ENCODE results near the gene TGFB1I1. TPM values are rescaled to one million over a fixed set of nuclear protein-coding genes. Genes with fewer than 3 reads are reported as not detected.

The TGFB1I1 gene
- total and polyA plus RNA-seq, 2 of the 13 experiments (the other 11 are each of a cell fraction or from before 2014, with no cell fraction given): 0.80 to 2.9 TPM

GRCh38 chr16:31474173-31474714, 2.3 kb downstream of the TGFB1I1 start:
- H3K9ac ChIP-seq (ENCODE audit: insufficient read depth, low read depth, low read length): no peak overlapping the region
- ChIA-PET POLR2A (interaction anchor here (1.3 to 5.0 kb wide), 2 partner anchors 13 to 16 kb away, joined by 3 to 110 read pairs; partner anchors contain the start of gene ARMC5), CTCF (ENCODE audit: low intra/inter-chr PET ratio, low total read pairs) (no interaction called here)
- no peak overlapping the region for H2AFZ ChIP-seq (ENCODE audit: low read length)
- no peaks in the 10 kb centered on the region for H3K79me2 ChIP-seq (ENCODE audit: insufficient read depth, low read length)
- H4K20me1 ChIP-seq (ENCODE audit: insufficient read depth, low read length): no peaks in the 10 kb centered on the region
- no peak overlapping the region for H3K4me2 ChIP-seq (ENCODE audit: low read depth, low read length)
- FAIRE-seq (no peak), ATAC-seq (no peak), DNase-seq (ENCODE audit: low spot score) (no peak)
- no peaks in the 10 kb centered on the region for H3K9me3 ChIP-seq (ENCODE audit: low read length)
- no peak overlapping the region for H3K4me3 ChIP-seq (replicated peaks in 1 of 3; ENCODE audit: insufficient read depth in 1 of 3, low read depth in 2 of 3, low read length in 3 of 3)
- no TSS peak for BruUV-seq (replicated peaks)
- no peak overlapping the region for H3K27ac ChIP-seq (ENCODE audit: extremely low read length, insufficient read depth, low read length)
- H3K4me1 ChIP-seq (ENCODE audit: insufficient read depth, low read length): peaks cover 64% of the 10 kb centered on the region
- intact Hi-C loops (cut with micrococcal nuclease; ENCODE audit: unreplicated experiment): no loop called here
- in situ Hi-C loops (cut with HindIII; ENCODE audit: extremely low pct_ligation_motif_present, low pct_unique_long_range_greater_than_20kb): no loop called here
- H3K36me3 ChIP-seq (replicated peaks in 1 of 2; ENCODE audit: control insufficient read depth in 1 of 2, insufficient read depth in 2 of 2, low read length in 2 of 2): no peaks in the 10 kb centered on the region
- H3K27me3 ChIP-seq (ENCODE audit: control insufficient read depth in 1 of 2, insufficient read depth in 2 of 2, low read length in 2 of 2): peaks cover 0 to 7% of the 10 kb centered on the region in 2 experiments; a peak in 1 of 5 replicates
- TF ChIP-seq SMC3 (IDR thresholded peaks at IDR 0.05; ENCODE audit: low read length) (peak; percentile 8; the same call in 1 of the 2 replicates), GPBP1L1 (CRISPR knock-in tag; IDR thresholded peaks at IDR 0.05) (no peak), LCORL (IDR thresholded peaks at IDR 0.05) (no peak), LCORL (CRISPR knock-in tag; IDR thresholded peaks at IDR 0.05) (no peak), ZKSCAN8 (CRISPR knock-in tag; IDR thresholded peaks at IDR 0.05; ENCODE audit: borderline replicate concordance) (no peak), AGO1 (IDR thresholded peaks at IDR 0.05; ENCODE audit: low read depth, low read length, poor library complexity, severe bottlenecking) (peak; percentile 64), NFYC (CRISPR knock-in tag; IDR thresholded peaks at IDR 0.05) (no peak), HIVEP1 (CRISPR knock-in tag; IDR thresholded peaks at IDR 0.05) (0 out of 2 replicates have a peak, but pooled peaks have one; percentile 46), KLF15 (CRISPR knock-in tag; IDR thresholded peaks at IDR 0.05; ENCODE audit: borderline replicate concordance) (no peak), CTCF (CRISPR knock-in tag; IDR thresholded peaks at IDR 0.05) (0 out of 2 replicates have a peak, but pooled peaks have one; percentile 30), ZNF687 (CRISPR knock-in tag; IDR thresholded peaks at IDR 0.05) (0 out of 2 replicates have a peak, but pooled peaks have one; percentile 14)
- 65% methylated on average over 9 of the region's 12 CpGs for WGBS (ENCODE audit: low lambda C conversion rate)
